ENCODE data around the gene COL15A1. TPM values are rescaled to one million over a fixed set of nuclear protein-coding genes. Genes with fewer than 3 reads are reported as not detected.

Gene COL15A1
- total and polyA plus RNA-seq, 2 of the 13 experiments (the other 11 are each of a cell fraction or from before 2014, with no cell fraction given): not detected

DNA sequence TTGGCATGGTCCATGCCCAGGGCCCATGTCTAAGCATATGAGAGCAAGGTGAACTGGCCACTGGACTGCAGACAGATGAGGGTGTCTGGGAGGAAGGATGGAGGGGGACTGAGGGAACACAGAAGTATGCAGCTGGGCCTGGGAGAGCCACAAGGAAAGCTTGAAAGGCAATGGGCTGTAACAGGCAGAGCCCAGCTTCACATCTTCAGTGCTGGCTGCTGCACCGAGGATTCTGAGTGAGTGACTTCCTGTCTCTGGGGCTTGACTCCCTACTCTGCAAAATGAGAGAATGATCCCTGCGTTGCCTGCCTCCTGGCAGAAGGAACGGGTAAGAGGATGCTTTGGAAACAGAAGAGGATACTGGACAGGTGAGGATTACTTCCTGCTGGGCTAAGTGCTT is 29.0 kb downstream of the COL15A1 start:
- DNase-seq (ENCODE audit: low spot score): no peak
- intact Hi-C loops (cut with micrococcal nuclease; ENCODE audit: unreplicated experiment): no loop called here
- Histone ChIP-seq H3K9ac (ENCODE audit: insufficient read depth, low read depth, low read length) (no peak overlapping the region), H3K4me3 (replicated peaks in 1 of 3; ENCODE audit: insufficient read depth in 1 of 3, low read depth in 2 of 3, low read length in 3 of 3) (no peak overlapping the region), H3K27me3 (ENCODE audit: control insufficient read depth in 1 of 2, insufficient read depth in 2 of 2, low read length in 2 of 2) (peaks cover 4 to 38% of the 10 kb centered on the region in 2 experiments; a peak in 3 of 5 replicates), H3K36me3 (replicated peaks in 1 of 2; ENCODE audit: control insufficient read depth in 1 of 2, insufficient read depth in 2 of 2, low read length in 2 of 2) (no peaks in the 10 kb centered on the region), H2AFZ (ENCODE audit: low read length) (no peak overlapping the region), H3K27ac (ENCODE audit: extremely low read length, insufficient read depth, low read length) (no peak overlapping the region), H3K4me1 (ENCODE audit: insufficient read depth, low read length) (peaks cover 6% of the 10 kb centered on the region), H3K9me3 (ENCODE audit: low read length) (no peaks in the 10 kb centered on the region), H4K20me1 (ENCODE audit: insufficient read depth, low read length) (no peaks in the 10 kb centered on the region), H3K4me2 (ENCODE audit: low read depth, low read length) (no peak overlapping the region), H3K79me2 (ENCODE audit: insufficient read depth, low read length) (no peaks in the 10 kb centered on the region)
- no peak for FAIRE-seq
- POLR2A ChIA-PET: no interaction called here
- no peak for ATAC-seq
- CTCF ChIA-PET (ENCODE audit: low intra/inter-chr PET ratio, low total read pairs): no interaction called here
- no TSS peak for BruUV-seq (replicated peaks)
- in situ Hi-C loops (cut with HindIII; ENCODE audit: extremely low pct_ligation_motif_present, low pct_unique_long_range_greater_than_20kb): loop anchor here (10.0 kb wide), 1 partner anchor 172 kb away; no protein-coding TSS in a partner anchor
- WGBS (ENCODE audit: low lambda C conversion rate): 3% methylated on average over 3 of the region's 3 CpGs
- TF ChIP-seq, protein P1, sequence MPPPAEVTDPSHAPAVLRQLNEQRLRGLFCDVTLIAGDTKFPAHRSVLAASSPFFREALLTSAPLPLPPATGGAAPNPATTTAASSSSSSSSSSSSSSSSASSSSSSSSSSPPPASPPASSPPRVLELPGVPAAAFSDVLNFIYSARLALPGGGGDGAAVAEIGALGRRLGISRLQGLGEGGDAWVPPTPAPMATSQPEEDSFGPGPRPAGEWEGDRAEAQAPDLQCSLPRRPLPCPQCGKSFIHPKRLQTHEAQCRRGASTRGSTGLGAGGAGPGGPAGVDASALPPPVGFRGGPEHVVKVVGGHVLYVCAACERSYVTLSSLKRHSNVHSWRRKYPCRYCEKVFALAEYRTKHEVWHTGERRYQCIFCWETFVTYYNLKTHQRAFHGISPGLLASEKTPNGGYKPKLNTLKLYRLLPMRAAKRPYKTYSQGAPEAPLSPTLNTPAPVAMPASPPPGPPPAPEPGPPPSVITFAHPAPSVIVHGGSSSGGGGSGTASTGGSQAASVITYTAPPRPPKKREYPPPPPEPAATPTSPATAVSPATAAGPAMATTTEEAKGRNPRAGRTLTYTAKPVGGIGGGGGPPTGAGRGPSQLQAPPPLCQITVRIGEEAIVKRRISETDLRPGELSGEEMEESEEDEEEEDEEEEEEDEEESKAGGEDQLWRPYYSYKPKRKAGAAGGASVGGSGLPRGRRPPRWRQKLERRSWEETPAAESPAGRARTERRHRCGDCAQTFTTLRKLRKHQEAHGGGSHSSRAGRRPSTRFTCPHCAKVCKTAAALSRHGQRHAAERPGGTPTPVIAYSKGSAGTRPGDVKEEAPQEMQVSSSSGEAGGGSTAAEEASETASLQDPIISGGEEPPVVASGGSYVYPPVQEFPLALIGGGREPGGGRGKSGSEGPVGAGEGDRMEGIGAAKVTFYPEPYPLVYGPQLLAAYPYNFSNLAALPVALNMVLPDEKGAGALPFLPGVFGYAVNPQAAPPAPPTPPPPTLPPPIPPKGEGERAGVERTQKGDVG (CRISPR knock-in tag; IDR thresholded peaks at IDR 0.05; ENCODE audit: borderline replicate concordance): no peak
- no peak for TF ChIP-seq RBFOX2 (IDR thresholded peaks at IDR 0.05; ENCODE audit: low read depth, low read length)
- no peak for TF ChIP-seq CEBPG (CRISPR knock-in tag; IDR thresholded peaks at IDR 0.05)
- TF ChIP-seq, protein P2, sequence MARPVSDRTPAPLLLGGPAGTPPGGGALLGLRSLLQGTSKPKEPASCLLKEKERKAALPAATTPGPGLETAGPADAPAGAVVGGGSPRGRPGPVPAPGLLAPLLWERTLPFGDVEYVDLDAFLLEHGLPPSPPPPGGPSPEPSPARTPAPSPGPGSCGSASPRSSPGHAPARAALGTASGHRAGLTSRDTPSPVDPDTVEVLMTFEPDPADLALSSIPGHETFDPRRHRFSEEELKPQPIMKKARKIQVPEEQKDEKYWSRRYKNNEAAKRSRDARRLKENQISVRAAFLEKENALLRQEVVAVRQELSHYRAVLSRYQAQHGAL (CRISPR knock-in tag; IDR thresholded peaks at IDR 0.05; ENCODE audit: not compliant biosample characterization): no peak
- TF ChIP-seq FOXJ3 (CRISPR knock-in tag; IDR thresholded peaks at IDR 0.05; ENCODE audit: borderline replicate concordance): no peak
- TF ChIP-seq, protein P3, sequence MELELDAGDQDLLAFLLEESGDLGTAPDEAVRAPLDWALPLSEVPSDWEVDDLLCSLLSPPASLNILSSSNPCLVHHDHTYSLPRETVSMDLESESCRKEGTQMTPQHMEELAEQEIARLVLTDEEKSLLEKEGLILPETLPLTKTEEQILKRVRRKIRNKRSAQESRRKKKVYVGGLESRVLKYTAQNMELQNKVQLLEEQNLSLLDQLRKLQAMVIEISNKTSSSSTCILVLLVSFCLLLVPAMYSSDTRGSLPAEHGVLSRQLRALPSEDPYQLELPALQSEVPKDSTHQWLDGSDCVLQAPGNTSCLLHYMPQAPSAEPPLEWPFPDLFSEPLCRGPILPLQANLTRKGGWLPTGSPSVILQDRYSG (CRISPR knock-in tag; IDR thresholded peaks at IDR 0.05): no peak
- TF ChIP-seq, protein P4, sequence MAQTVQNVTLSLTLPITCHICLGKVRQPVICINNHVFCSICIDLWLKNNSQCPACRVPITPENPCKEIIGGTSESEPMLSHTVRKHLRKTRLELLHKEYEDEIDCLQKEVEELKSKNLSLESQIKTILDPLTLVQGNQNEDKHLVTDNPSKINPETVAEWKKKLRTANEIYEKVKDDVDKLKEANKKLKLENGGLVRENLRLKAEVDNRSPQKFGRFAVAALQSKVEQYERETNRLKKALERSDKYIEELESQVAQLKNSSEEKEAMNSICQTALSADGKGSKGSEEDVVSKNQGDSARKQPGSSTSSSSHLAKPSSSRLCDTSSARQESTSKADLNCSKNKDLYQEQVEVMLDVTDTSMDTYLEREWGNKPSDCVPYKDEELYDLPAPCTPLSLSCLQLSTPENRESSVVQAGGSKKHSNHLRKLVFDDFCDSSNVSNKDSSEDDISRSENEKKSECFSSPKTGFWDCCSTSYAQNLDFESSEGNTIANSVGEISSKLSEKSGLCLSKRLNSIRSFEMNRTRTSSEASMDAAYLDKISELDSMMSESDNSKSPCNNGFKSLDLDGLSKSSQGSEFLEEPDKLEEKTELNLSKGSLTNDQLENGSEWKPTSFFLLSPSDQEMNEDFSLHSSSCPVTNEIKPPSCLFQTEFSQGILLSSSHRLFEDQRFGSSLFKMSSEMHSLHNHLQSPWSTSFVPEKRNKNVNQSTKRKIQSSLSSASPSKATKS (CRISPR knock-in tag; IDR thresholded peaks at IDR 0.05): no peak
- TF ChIP-seq ZNF670 (CRISPR knock-in tag; IDR thresholded peaks at IDR 0.05; ENCODE audit: borderline replicate concordance): no peak
- TF ChIP-seq, protein P5, sequence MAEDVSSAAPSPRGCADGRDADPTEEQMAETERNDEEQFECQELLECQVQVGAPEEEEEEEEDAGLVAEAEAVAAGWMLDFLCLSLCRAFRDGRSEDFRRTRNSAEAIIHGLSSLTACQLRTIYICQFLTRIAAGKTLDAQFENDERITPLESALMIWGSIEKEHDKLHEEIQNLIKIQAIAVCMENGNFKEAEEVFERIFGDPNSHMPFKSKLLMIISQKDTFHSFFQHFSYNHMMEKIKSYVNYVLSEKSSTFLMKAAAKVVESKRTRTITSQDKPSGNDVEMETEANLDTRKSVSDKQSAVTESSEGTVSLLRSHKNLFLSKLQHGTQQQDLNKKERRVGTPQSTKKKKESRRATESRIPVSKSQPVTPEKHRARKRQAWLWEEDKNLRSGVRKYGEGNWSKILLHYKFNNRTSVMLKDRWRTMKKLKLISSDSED (CRISPR knock-in tag; IDR thresholded peaks at IDR 0.05): no peak
- TF ChIP-seq ZNF337 (CRISPR knock-in tag; IDR thresholded peaks at IDR 0.05; ENCODE audit: borderline replicate concordance, low read depth): no peak
- TF ChIP-seq NFKB2 (CRISPR knock-in tag; IDR thresholded peaks at IDR 0.05; ENCODE audit: borderline replicate concordance): no peak
- TF ChIP-seq KDM4B (CRISPR knock-in tag; IDR thresholded peaks at IDR 0.05): no peak
- no peak for TF ChIP-seq FOXK1 (CRISPR knock-in tag; IDR thresholded peaks at IDR 0.05; ENCODE audit: borderline replicate concordance, low read depth)
- no peak for TF ChIP-seq MED1 (CRISPR knock-in tag; IDR thresholded peaks at IDR 0.05)
- TF ChIP-seq, protein P6, sequence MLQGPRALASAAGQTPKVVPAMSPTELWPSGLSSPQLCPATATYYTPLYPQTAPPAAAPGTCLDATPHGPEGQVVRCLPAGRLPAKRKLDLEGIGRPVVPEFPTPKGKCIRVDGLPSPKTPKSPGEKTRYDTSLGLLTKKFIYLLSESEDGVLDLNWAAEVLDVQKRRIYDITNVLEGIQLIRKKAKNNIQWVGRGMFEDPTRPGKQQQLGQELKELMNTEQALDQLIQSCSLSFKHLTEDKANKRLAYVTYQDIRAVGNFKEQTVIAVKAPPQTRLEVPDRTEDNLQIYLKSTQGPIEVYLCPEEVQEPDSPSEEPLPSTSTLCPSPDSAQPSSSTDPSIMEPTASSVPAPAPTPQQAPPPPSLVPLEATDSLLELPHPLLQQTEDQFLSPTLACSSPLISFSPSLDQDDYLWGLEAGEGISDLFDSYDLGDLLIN (CRISPR knock-in tag; IDR thresholded peaks at IDR 0.05; ENCODE audit: borderline replicate concordance): no peak
